ENCODE results near the gene PALS2.

The PALS2 gene

GRCh38 chr7:24572997-24573553 is at the start of gene PALS2:
PALS2 (plus strand) TSS chr7:24573452; CDS start chr7:24623668, 50,216 bp downstream.
- peak; percentile 63 to 69 for DNase-seq

GRCh38 chr7:24531255-24531654 is 42.0 kb upstream of the PALS2 start:
- no peak for DNase-seq

- DNase-seq: no peak
Measured at GRCh38 chr7:24536682-24537081, 36.6 kb upstream of the PALS2 start.

GRCh38 chr7:24540956-24541355 is 32.3 kb upstream of the PALS2 start:
- no peak for DNase-seq

GRCh38 chr7:24545215-24545614 is 28.0 kb upstream of the PALS2 start:
- no peak for DNase-seq

GRCh38 chr7:24548390-24548789 is 24.9 kb upstream of the PALS2 start:
- no peak for DNase-seq

- DNase-seq: no peak
Measured at GRCh38 chr7:24549991-24550390, 23.3 kb upstream of the PALS2 start.

GRCh38 chr7:24555184-24555583 is 18.1 kb upstream of the PALS2 start:
- no peak for DNase-seq

- DNase-seq: no peak
Measured at GRCh38 chr7:24555719-24556118, 17.5 kb upstream of the PALS2 start.

GRCh38 chr7:24560772-24561171 is 12.5 kb upstream of the PALS2 start:
- no peak for DNase-seq

GRCh38 chr7:24566274-24566673 is 7.0 kb upstream of the PALS2 start:
- DNase-seq: no peak

- DNase-seq: no peak
Measured at GRCh38 chr7:24570983-24571382, 2.3 kb upstream of the PALS2 start.

- no peak for DNase-seq
Measured at GRCh38 chr7:24572016-24572392, 1.2 kb upstream of the PALS2 start.

GRCh38 chr7:24572393-24572996 is 757 bp upstream of the PALS2 start:
- DNase-seq: peak in 1 of 2 donors; percentile 11

GRCh38 chr7:24573554-24574338 is 494 bp downstream of the PALS2 start:
- DNase-seq: peak in 1 of 2 donors; percentile 24

GRCh38 chr7:24574386-24574785 is 1.1 kb downstream of the PALS2 start:
- no peak for DNase-seq

GRCh38 chr7:24574950-24575349 is 1.7 kb downstream of the PALS2 start:
- DNase-seq: no peak

GRCh38 chr7:24576171-24577025 is 3.1 kb downstream of the PALS2 start:
- DNase-seq: no peak

- no peak for DNase-seq
Measured at GRCh38 chr7:24578052-24578451, 4.8 kb downstream of the PALS2 start.

- no peak for DNase-seq
Measured at GRCh38 chr7:24580283-24580946, 7.2 kb downstream of the PALS2 start.

- DNase-seq: no peak
Measured at GRCh38 chr7:24582166-24582565, 8.9 kb downstream of the PALS2 start.

- no peak for DNase-seq
Measured at GRCh38 chr7:24587853-24588252, 14.6 kb downstream of the PALS2 start.

- no peak for DNase-seq
Measured at GRCh38 chr7:24591152-24591551, 17.9 kb downstream of the PALS2 start.

Measured in stimulated activated CD4-positive, alpha-beta T cell treated with anti-CD3 and anti-CD28 coated beads, Interleukin-2, amount 100 ng/mL, for 48 hours (primary cell).